Measurements from ENCODE around the gene ANKRD62.
"Not testable (repeated sequence)": the region's sequence is repeated elsewhere in the genome, so short reads cannot be mapped to it uniquely, and the experiment has no call there.

Gene ANKRD62

GRCh38 chr18:12059334-12060181 is 34.1 kb upstream of the ANKRD62 start:
- Mint-ChIP-seq H3K9me3 (no peaks in the 10 kb centered on the region), H3K4me1 (ENCODE audit: low read depth) (no peaks in the 10 kb centered on the region), H3K27ac (no peak overlapping the region), H3K4me3 (no peak overlapping the region), H3K36me3 (ENCODE audit: low read depth) (no peaks in the 10 kb centered on the region), H3K27me3 (no peaks in the 10 kb centered on the region)
- DNase-seq = no peak

- DNase-seq = no peak
- Mint-ChIP-seq H3K4me3 (no peak overlapping the region), H3K36me3 (ENCODE audit: low read depth) (no peaks in the 10 kb centered on the region), H3K27ac (no peak overlapping the region), H3K9me3 (no peaks in the 10 kb centered on the region), H3K4me1 (ENCODE audit: low read depth) (no peaks in the 10 kb centered on the region), H3K27me3 (no peaks in the 10 kb centered on the region)
Measured at GRCh38 chr18:12060182-12060870, 33.3 kb upstream of the ANKRD62 start.

- H3K27ac Mint-ChIP-seq = no peak overlapping the region
- H3K36me3 Mint-ChIP-seq (ENCODE audit: low read depth) = no peaks in the 10 kb centered on the region
- H3K4me1 Mint-ChIP-seq (ENCODE audit: low read depth) = no peaks in the 10 kb centered on the region
- DNase-seq = no peak
- H3K4me3 Mint-ChIP-seq = no peak overlapping the region
- no peaks in the 10 kb centered on the region for H3K9me3 Mint-ChIP-seq
- H3K27me3 Mint-ChIP-seq = no peaks in the 10 kb centered on the region
Measured at GRCh38 chr18:12061685-12062084, 32.0 kb upstream of the ANKRD62 start.

- H3K27me3 Mint-ChIP-seq = no peaks in the 10 kb centered on the region
- no peaks in the 10 kb centered on the region for H3K36me3 Mint-ChIP-seq (ENCODE audit: low read depth)
- no peaks in the 10 kb centered on the region for H3K9me3 Mint-ChIP-seq
- H3K4me3 Mint-ChIP-seq = no peak overlapping the region
- no peak overlapping the region for H3K27ac Mint-ChIP-seq
- no peak for DNase-seq
- no peaks in the 10 kb centered on the region for H3K4me1 Mint-ChIP-seq (ENCODE audit: low read depth)
Measured at GRCh38 chr18:12062974-12063373, 30.7 kb upstream of the ANKRD62 start.

GRCh38 chr18:12064086-12064763 is 29.4 kb upstream of the ANKRD62 start:
- no peak overlapping the region for H3K27ac Mint-ChIP-seq
- no peaks in the 10 kb centered on the region for H3K36me3 Mint-ChIP-seq (ENCODE audit: low read depth)

GRCh38 chr18:12065397-12065796 is 28.2 kb upstream of the ANKRD62 start:
- Mint-ChIP-seq H3K27ac (no peak overlapping the region), H3K36me3 (ENCODE audit: low read depth) (no peaks in the 10 kb centered on the region)

More at GRCh38 chr18:12064086-12064763, 29.4 kb upstream of the ANKRD62 start:
- Mint-ChIP-seq H3K9me3 (no peaks in the 10 kb centered on the region), H3K4me3 (no peak overlapping the region), H3K4me1 (ENCODE audit: low read depth) (no peaks in the 10 kb centered on the region), H3K27me3 (no peaks in the 10 kb centered on the region)
- DNase-seq = no peak

GRCh38 chr18:12066910-12067511 is 26.6 kb upstream of the ANKRD62 start:
- H3K4me3 Mint-ChIP-seq = no peak overlapping the region
- DNase-seq = no peak
- no peaks in the 10 kb centered on the region for H3K27me3 Mint-ChIP-seq
- H3K9me3 Mint-ChIP-seq = no peaks in the 10 kb centered on the region
- no peaks in the 10 kb centered on the region for H3K4me1 Mint-ChIP-seq (ENCODE audit: low read depth)
- no peak overlapping the region for H3K27ac Mint-ChIP-seq
- no peaks in the 10 kb centered on the region for H3K36me3 Mint-ChIP-seq (ENCODE audit: low read depth)

More at GRCh38 chr18:12065397-12065796, 28.2 kb upstream of the ANKRD62 start:
- no peaks in the 10 kb centered on the region for H3K9me3 Mint-ChIP-seq
- no peaks in the 10 kb centered on the region for H3K4me1 Mint-ChIP-seq (ENCODE audit: low read depth)
- no peak overlapping the region for H3K4me3 Mint-ChIP-seq
- DNase-seq = no peak
- H3K27me3 Mint-ChIP-seq = no peaks in the 10 kb centered on the region

- no peaks in the 10 kb centered on the region for H3K9me3 Mint-ChIP-seq
- no peaks in the 10 kb centered on the region for H3K27me3 Mint-ChIP-seq
- H3K4me1 Mint-ChIP-seq (ENCODE audit: low read depth) = no peaks in the 10 kb centered on the region
- H3K36me3 Mint-ChIP-seq (ENCODE audit: low read depth) = no peaks in the 10 kb centered on the region
- no peak overlapping the region for H3K4me3 Mint-ChIP-seq
- H3K27ac Mint-ChIP-seq = no peak overlapping the region
- no peak for DNase-seq
Measured at GRCh38 chr18:12067671-12068070, 26.0 kb upstream of the ANKRD62 start.

GRCh38 chr18:12068316-12068949 is 25.2 kb upstream of the ANKRD62 start:
- not testable (repeated sequence) for H3K4me3 Mint-ChIP-seq, DNase-seq

GRCh38 chr18:12068950-12069320 is 24.7 kb upstream of the ANKRD62 start:
- H3K27me3 Mint-ChIP-seq = peaks cover 6% of the 10 kb centered on the region
- no peaks in the 10 kb centered on the region for H3K9me3 Mint-ChIP-seq
- no peak for DNase-seq
- H3K36me3 Mint-ChIP-seq (ENCODE audit: low read depth) = no peaks in the 10 kb centered on the region
- no peaks in the 10 kb centered on the region for H3K4me1 Mint-ChIP-seq (ENCODE audit: low read depth)
- H3K4me3 Mint-ChIP-seq = no peak overlapping the region
- H3K27ac Mint-ChIP-seq = no peak overlapping the region

More at GRCh38 chr18:12068316-12068949, 25.2 kb upstream of the ANKRD62 start:
- not testable (repeated sequence) for H3K4me1 Mint-ChIP-seq (ENCODE audit: low read depth); H3K27me3 Mint-ChIP-seq; H3K27ac Mint-ChIP-seq; H3K9me3 Mint-ChIP-seq; H3K36me3 Mint-ChIP-seq (ENCODE audit: low read depth)

- H3K4me3 Mint-ChIP-seq; H3K4me1 Mint-ChIP-seq (ENCODE audit: low read depth); DNase-seq; H3K36me3 Mint-ChIP-seq (ENCODE audit: low read depth); H3K27ac Mint-ChIP-seq; H3K9me3 Mint-ChIP-seq: not testable (repeated sequence)
- H3K27me3 Mint-ChIP-seq = peaks cover 14% of the 10 kb centered on the region
Measured at GRCh38 chr18:12071066-12071465, 22.6 kb upstream of the ANKRD62 start.

- peaks cover 17% of the 10 kb centered on the region for H3K27me3 Mint-ChIP-seq
- DNase-seq = no peak
- no peaks in the 10 kb centered on the region for H3K36me3 Mint-ChIP-seq (ENCODE audit: low read depth)
- H3K4me3 Mint-ChIP-seq = no peak overlapping the region
- H3K27ac Mint-ChIP-seq = no peak overlapping the region
- no peaks in the 10 kb centered on the region for H3K4me1 Mint-ChIP-seq (ENCODE audit: low read depth)
- no peaks in the 10 kb centered on the region for H3K9me3 Mint-ChIP-seq
Measured at GRCh38 chr18:12072996-12073395, 20.6 kb upstream of the ANKRD62 start.

GRCh38 chr18:12074736-12075135 is 18.9 kb upstream of the ANKRD62 start:
- Mint-ChIP-seq H3K4me1 (ENCODE audit: low read depth) (no peaks in the 10 kb centered on the region), H3K27ac (no peak overlapping the region), H3K36me3 (ENCODE audit: low read depth) (no peaks in the 10 kb centered on the region), H3K9me3 (no peaks in the 10 kb centered on the region), H3K27me3 (peaks cover 22% of the 10 kb centered on the region), H3K4me3 (no peak overlapping the region)
- DNase-seq = no peak

- Mint-ChIP-seq H3K36me3 (ENCODE audit: low read depth) (no peaks in the 10 kb centered on the region), H3K9me3 (no peaks in the 10 kb centered on the region), H3K4me1 (ENCODE audit: low read depth) (no peaks in the 10 kb centered on the region), H3K4me3 (peak overlapping the region; percentile 25), H3K27me3 (peaks cover 25% of the 10 kb centered on the region), H3K27ac (no peak overlapping the region)
- no peak for DNase-seq
Measured at GRCh38 chr18:12076424-12077140, 17.1 kb upstream of the ANKRD62 start.
